ENCODE measurements around the gene PHACTR2.

GRCh38 chr6:143664171-143664570 lies 13.6 kb upstream of the PHACTR2 start:
- no peak for TF ChIP-seq POLR2A (IDR thresholded peaks at IDR 0.05)
- TF ChIP-seq CTCF (IDR thresholded peaks at IDR 0.05) = no peak

All from tibial nerve (tissue), 3 donors.